GM19193 (cell line): ENCODE results near the gene INSIG2.

Source experiments
- POLR2A ChIP-seq: IDR thresholded peaks from 4 replicates; pipeline ENCODE4 v1.6.1; 2011; ENCODE audit not compliant: insufficient read depth, insufficient read length; ENCODE audit errors: extremely low read depth

INSIG2 gene

DNA sequence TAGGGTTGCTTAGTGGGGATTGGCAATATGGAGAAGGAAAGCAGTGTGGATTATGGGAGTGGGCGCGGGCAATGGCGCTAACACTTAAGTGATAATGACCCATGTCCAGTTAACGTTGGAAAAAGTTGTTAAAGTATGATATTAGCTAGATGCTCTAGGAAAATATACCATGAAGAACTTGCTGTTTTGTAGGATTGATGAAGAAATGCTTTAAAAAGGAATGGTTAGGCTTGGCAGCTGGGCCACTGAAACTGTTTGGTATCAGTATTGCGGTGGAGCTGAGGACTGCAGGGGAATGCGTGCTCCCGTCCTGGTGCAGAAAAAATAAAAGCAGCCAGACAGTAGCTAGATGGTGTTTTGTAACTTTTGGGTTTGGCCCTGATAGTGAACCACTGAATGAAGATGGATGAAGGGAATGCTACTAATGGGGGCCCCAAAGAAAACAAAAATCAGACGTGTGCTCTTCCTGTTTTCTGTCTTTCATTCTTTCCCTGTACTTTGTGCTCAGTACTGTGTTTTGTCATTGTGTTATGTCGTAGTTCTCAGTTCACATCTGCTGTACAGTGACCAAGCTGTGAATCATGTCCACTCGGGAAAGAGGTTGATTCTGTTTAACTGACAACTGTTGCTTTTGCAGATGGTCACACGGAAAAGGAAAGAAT is 999 bp downstream of the INSIG2 start:
- no peak for TF ChIP-seq POLR2A

DNA sequence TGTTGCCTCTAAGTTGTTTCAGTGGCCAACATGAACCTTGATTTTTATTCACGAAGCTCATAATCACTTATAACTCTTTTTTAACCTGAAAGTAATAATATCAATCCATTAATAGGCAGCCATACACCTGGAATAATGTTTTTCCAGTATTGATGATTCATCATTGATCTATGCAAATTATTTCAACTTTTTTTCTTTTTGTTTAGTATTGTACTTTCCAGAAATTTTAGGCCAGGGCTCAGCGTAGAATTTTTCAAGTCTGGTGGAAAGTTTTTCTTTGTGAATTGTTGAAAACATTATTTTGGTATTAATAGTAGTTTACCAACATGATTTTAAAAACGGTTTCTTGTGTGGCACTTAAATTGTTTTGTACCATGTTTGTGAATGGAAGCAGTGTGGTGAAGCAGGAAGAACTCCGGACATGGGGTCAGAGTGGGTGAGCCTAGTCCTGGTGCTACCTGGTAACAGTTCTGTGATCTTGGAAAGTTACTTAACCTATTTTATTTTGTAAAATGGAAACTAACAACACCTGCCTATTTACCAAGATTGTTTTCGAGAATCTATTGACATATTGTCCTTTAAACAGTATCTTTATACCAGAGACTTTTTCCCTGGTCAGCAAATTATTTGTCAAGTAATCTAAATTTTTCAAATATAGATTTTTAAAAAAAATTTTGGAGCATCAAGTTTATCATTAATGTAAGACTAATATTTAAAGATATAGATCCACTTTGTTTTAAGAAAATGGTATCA is 2.3 kb downstream of the INSIG2 start:
- no peak for TF ChIP-seq POLR2A

GRCh38 chr2:118091140-118091478 is 2.8 kb downstream of the INSIG2 start:
- no peak for TF ChIP-seq POLR2A

DNA sequence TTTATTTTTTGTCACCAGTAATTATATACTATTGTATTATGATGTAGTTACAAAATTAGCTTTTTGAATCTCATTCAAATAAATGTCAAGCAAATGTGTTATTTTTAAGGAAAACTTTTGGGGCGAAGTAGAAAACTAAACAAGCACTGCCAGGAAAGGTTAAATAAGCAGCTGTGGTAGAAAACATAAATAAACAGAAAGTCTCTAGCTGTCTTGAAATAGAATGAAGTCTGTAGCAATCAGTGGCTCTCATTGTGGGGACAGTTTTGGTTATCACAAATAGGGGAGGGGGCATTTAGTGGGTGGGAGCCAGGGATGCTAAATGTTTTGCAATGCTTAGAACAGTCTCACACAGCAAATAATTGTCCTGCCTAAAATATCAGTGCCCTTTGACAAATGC is 3.4 kb downstream of the INSIG2 start:
- TF ChIP-seq POLR2A = no peak

DNA sequence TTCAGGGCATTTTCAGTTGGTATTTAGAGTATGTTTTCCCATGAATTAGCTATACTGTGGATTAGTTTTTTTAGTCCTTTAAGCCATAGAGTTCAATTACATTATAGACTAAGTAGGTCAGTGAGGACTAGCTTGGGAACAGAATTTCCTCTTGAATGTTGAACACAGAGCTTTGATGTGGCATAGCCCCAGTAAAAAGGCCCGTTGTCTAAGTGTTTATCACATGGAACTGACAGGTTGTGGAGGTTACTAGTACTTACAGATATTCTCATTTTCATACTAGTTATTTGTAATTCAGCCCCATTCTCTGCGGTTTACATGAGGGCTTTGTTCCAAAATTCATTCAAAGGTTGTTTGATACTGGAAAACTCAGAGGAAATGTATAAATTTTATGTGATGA is 6.2 kb downstream of the INSIG2 start:
- TF ChIP-seq POLR2A = no peak

DNA sequence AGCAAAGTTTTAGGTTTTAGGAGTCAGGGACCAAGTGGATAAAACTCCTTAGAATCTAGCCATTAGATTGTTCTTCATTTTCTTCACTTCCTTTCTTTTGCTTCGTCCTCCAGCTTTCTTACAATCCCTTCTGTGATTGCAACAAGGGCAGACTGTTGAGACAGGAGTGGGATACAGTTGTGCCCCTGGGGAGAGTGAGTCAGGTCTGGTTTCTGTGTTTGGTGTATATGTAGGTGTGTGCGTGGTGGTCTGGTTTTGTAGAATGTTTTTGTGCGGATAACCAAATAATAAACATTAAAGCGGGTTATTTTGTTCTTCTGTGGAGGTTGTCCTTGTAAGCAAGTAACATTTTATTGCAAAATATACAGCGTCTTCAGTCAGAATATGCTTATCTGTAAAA is 7.3 kb downstream of the INSIG2 start:
- TF ChIP-seq POLR2A = no peak

DNA sequence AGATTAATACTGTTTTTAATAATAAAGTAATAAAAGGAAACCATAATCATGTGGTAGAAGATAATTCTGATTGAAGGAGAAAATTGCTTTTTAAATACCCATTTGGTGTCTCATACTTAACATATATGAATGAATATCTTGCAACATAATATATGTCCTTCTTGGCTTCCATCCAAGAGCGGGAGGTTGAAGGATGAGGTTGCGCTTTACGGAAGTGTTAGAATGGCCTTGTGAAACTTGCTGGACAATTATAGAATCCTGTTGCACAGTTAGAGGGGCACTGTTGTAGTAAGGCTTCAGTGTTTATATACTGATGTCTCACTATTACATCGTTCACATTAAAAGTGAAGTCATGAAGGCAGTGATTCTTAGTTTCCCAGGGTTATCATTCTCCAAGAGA is 9.4 kb downstream of the INSIG2 start:
- TF ChIP-seq POLR2A = no peak

DNA sequence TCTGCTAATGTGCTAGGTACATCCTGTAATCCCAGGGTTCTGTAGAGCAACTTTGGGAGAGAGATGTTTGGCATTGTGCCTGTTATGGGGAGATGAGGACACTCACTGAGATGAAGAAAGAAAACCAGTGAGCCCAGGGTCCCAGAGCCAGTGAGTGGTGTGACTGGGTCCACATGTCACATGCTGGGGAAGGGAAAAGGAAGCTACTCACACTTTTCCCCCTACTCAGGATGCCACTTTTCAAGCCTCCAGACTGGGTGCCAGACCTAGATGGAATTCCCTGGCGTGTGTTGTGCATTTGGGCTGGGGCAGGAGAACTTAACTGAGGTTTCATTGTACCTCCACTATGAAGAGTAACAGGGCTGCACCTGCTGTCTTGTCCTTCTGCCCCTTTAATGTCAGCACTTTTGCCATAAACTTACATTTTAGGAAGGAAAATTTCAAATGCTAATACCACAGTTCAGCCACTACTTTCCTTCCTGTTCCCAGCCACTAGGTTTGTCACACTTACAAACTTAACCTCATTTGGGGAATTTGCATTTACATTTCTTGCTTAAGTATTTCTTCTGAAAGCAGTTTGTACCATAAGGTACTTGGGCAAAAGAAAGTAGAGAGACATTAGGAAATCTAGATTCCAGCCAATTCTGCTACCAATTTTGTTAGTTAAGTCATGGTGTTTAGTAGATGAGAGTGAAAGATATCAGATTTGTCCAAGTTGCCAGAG is 10.2 kb downstream of the INSIG2 start:
- no peak for TF ChIP-seq POLR2A

DNA sequence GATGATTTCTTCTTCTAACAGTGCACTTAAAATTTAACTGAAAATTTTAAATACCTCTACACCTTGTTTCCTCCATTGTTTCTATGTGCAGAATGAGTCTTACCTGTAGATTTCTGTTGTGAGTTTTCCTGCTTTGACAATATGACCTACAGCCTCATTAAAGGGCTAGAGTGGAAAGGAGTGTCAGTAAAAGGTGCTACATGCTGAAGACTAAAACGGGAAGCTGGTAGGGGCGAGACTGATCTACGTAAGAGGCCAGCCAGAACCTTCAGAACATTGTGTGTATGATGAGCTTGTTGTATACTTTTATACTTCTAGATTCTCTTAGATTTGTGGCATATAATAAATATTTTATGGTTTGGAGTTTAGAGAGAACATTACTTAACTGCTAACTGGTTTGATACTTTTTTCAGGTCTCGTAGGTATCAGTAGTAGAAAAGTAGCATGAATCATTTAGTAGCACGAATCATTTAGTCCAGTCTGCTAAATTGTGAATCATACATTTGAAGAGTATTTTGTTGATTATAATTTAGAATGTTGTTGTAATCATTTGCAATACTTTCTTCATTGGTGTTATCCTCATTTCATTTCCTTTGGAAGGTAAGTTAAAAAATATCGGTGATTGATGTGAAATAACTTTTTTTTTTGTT is 14.3 kb downstream of the INSIG2 start:
- TF ChIP-seq POLR2A = no peak

DNA sequence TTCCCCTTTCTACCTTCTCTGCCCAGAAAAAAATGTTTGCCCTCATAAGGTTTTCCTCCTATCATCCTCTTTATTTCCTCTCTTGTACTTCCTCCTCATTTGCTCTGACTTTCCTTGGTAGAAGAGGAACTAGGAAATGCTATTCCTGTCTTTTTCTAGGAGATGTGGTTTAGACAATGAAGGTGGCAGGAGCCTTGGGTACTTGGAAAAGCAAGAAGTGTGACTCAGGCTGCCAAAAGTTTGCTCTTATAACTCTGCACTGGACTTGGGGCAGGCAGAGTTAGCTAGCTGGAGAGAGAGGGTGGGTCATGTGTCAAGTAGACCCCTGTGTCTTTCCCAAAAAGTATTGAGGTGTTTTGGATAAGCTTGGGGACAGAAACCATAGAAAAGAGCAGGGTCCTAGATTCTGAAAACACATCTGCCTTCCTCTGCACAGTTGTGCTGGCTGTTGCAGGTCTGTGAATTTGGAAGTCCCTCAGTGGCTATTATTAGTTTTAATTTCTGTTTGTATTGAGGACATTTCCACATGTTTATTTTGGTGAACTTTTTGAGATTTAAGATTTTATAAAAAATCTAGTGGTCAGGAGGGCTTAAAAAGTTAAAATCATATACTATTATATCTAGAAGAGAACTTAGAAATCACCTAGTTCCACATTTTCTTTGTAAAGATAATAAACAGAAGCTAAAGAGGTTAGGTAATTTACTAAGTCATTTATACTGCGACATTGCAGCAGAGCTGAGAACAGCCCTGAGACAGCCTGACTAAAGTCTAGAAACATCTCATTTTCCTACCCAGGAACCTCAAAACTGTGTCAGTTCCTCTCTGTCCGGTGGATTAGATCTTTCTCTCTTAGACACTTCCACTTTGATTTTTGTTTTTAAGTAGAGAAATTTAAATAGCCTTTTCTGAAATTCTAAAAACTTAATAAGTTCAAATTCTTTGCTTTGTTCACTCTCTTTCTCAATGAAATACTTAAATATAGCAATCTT is 16.0 kb downstream of the INSIG2 start:
- no peak for TF ChIP-seq POLR2A

- no peak for TF ChIP-seq POLR2A
Measured at GRCh38 chr2:118105497-118105896, 17.2 kb downstream of the INSIG2 start.

DNA sequence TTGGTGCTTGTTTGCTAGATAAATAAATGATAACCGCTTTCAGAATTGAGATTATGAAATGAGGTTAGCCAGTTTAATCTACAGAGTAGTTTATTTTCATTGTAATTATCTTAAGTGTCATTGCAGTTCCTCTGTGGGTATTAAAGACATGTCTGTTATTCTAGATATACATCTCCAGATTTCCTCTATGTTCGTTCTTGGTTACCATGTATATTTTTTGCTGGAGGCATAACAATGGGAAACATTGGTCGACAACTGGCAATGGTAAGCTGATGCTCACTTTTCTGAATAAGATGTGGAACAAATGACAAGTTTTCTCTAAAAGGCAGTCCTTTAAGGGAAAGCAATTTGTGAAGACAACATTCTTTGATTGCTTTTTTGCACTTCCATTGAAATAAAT is 18.7 kb downstream of the INSIG2 start:
- no peak for TF ChIP-seq POLR2A

DNA sequence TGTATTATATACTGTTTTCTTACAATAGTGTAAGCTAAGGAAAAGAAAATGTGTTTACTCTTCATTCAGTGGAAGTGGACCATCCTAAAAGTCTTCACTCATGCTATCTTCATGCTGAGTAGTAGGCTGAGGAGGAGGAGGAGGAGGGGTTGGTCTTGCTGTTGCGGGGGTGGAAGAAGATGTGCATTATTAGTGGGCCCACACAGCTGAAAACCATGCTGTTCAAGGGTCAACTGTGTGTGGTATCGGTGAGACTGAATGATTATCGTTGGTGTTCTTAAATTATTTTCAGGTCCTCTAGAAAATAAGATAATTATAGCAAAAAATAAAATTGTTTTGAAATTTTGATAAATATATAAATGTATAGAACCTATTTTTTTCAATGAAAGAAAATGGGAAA is 22.0 kb downstream of the INSIG2 start:
- no peak for TF ChIP-seq POLR2A

GRCh38 chr2:118110991-118111390 is 22.7 kb downstream of the INSIG2 start:
- no peak for TF ChIP-seq POLR2A
